ENCODE measurements around the gene OR51B6.
"Not testable (repeated sequence)": the region's sequence is repeated elsewhere in the genome, so short reads cannot be mapped to it uniquely, and the experiment has no call there.

The OR51B6 gene

GRCh38 chr11:5351208-5351607 lies at the start of gene OR51B6:
Gene OR51B6, plus strand, starts transcription at chr11:5351508. Its CDS starts 0 bp downstream, at chr11:5351508.
- H3K9me3 Mint-ChIP-seq, result peaks cover 3% of the 10 kb centered on the region
- peaks cover 14% of the 10 kb centered on the region for H3K27me3 Mint-ChIP-seq
- H3K4me1 Mint-ChIP-seq (ENCODE audit: low read depth), result no peaks in the 10 kb centered on the region
- no peak within 1 kb of the TSS for H3K4me3 Mint-ChIP-seq
- no peak within 1 kb of the TSS for H3K27ac Mint-ChIP-seq
- H3K36me3 Mint-ChIP-seq (ENCODE audit: low read depth), result no peaks in the 10 kb centered on the region

- Mint-ChIP-seq H3K4me3 (no peak within 1 kb of the TSS), H3K9me3 (no peaks in the 10 kb centered on the region), H3K27ac (no peak within 1 kb of the TSS), H3K36me3 (ENCODE audit: low read depth) (no peaks in the 10 kb centered on the region), H3K27me3 (peaks cover 4% of the 10 kb centered on the region), H3K4me1 (ENCODE audit: low read depth) (no peaks in the 10 kb centered on the region)
These were observed 49.5 kb upstream of the OR51B6 start, which contains the start of gene OR51B4 for GRCh38 chr11:5301846-5302245. Gene OR51B4, minus strand, starts transcription at chr11:5301946. Its CDS starts 0 bp downstream, at chr11:5301946.

- no peak overlapping the region for H3K27ac Mint-ChIP-seq
- no peaks in the 10 kb centered on the region for H3K4me1 Mint-ChIP-seq (ENCODE audit: low read depth)
These were observed 47.7 kb upstream of the OR51B6 start for GRCh38 chr11:5303626-5304025.

GRCh38 chr11:5304046-5304445 lies 47.3 kb upstream of the OR51B6 start:
- Mint-ChIP-seq H3K27me3 (peaks cover 4% of the 10 kb centered on the region), H3K4me1 (ENCODE audit: low read depth) (no peaks in the 10 kb centered on the region), H3K4me3 (no peak overlapping the region), H3K27ac (no peak overlapping the region), H3K36me3 (ENCODE audit: low read depth) (no peaks in the 10 kb centered on the region), H3K9me3 (no peaks in the 10 kb centered on the region)

More at GRCh38 chr11:5303626-5304025, 47.7 kb upstream of the OR51B6 start:
- Mint-ChIP-seq H3K4me3 (no peak overlapping the region), H3K27me3 (peaks cover 4% of the 10 kb centered on the region), H3K9me3 (no peaks in the 10 kb centered on the region), H3K36me3 (ENCODE audit: low read depth) (no peaks in the 10 kb centered on the region)

GRCh38 chr11:5307256-5308019 lies 43.9 kb upstream of the OR51B6 start:
- no peaks in the 10 kb centered on the region for H3K9me3 Mint-ChIP-seq
- H3K27ac Mint-ChIP-seq, result no peak overlapping the region
- no peaks in the 10 kb centered on the region for H3K36me3 Mint-ChIP-seq (ENCODE audit: low read depth)
- H3K4me3 Mint-ChIP-seq, result no peak overlapping the region
- peaks cover 4% of the 10 kb centered on the region for H3K27me3 Mint-ChIP-seq
- H3K4me1 Mint-ChIP-seq (ENCODE audit: low read depth), result no peaks in the 10 kb centered on the region

GRCh38 chr11:5310423-5310822 lies 40.9 kb upstream of the OR51B6 start:
- Mint-ChIP-seq H3K4me3 (no peak overlapping the region), H3K4me1 (ENCODE audit: low read depth) (no peaks in the 10 kb centered on the region), H3K27ac (no peak overlapping the region), H3K9me3 (peaks cover 3% of the 10 kb centered on the region), H3K27me3 (no peaks in the 10 kb centered on the region), H3K36me3 (ENCODE audit: low read depth) (no peaks in the 10 kb centered on the region)

GRCh38 chr11:5313326-5314023 lies 37.8 kb upstream of the OR51B6 start:
- not testable (repeated sequence) for H3K36me3 Mint-ChIP-seq (ENCODE audit: low read depth); H3K4me3 Mint-ChIP-seq; H3K4me1 Mint-ChIP-seq (ENCODE audit: low read depth); H3K27me3 Mint-ChIP-seq; H3K27ac Mint-ChIP-seq; H3K9me3 Mint-ChIP-seq

GRCh38 chr11:5317292-5317691 lies 34.0 kb upstream of the OR51B6 start:
- peaks cover 3% of the 10 kb centered on the region for H3K9me3 Mint-ChIP-seq
- no peaks in the 10 kb centered on the region for H3K4me1 Mint-ChIP-seq (ENCODE audit: low read depth)
- H3K4me3 Mint-ChIP-seq, result no peak overlapping the region
- H3K36me3 Mint-ChIP-seq (ENCODE audit: low read depth), result no peaks in the 10 kb centered on the region
- H3K27ac Mint-ChIP-seq, result no peak overlapping the region
- no peaks in the 10 kb centered on the region for H3K27me3 Mint-ChIP-seq

GRCh38 chr11:5324197-5324596 lies 27.1 kb upstream of the OR51B6 start, which contains the start of gene OR51B2:
Gene OR51B2, minus strand, starts transcription at chr11:5324297. Its CDS starts 0 bp downstream, at chr11:5324297.
- no peaks in the 10 kb centered on the region for H3K27me3 Mint-ChIP-seq
- no peaks in the 10 kb centered on the region for H3K36me3 Mint-ChIP-seq (ENCODE audit: low read depth)
- no peak within 1 kb of the TSS for H3K4me3 Mint-ChIP-seq
- no peaks in the 10 kb centered on the region for H3K9me3 Mint-ChIP-seq
- no peaks in the 10 kb centered on the region for H3K4me1 Mint-ChIP-seq (ENCODE audit: low read depth)
- H3K27ac Mint-ChIP-seq, result no peak within 1 kb of the TSS

- Mint-ChIP-seq H3K36me3 (ENCODE audit: low read depth) (no peaks in the 10 kb centered on the region), H3K9me3 (no peaks in the 10 kb centered on the region), H3K4me1 (ENCODE audit: low read depth) (no peaks in the 10 kb centered on the region), H3K27me3 (peaks cover 4% of the 10 kb centered on the region), H3K4me3 (no peak overlapping the region), H3K27ac (no peak overlapping the region)
These were observed 16.1 kb upstream of the OR51B6 start for GRCh38 chr11:5335170-5335569.

GRCh38 chr11:5336331-5336730 lies 15.0 kb upstream of the OR51B6 start:
- Mint-ChIP-seq H3K27ac (no peak overlapping the region), H3K36me3 (ENCODE audit: low read depth) (no peaks in the 10 kb centered on the region), H3K4me3 (no peak overlapping the region), H3K4me1 (ENCODE audit: low read depth) (no peaks in the 10 kb centered on the region), H3K27me3 (peaks cover 7% of the 10 kb centered on the region), H3K9me3 (no peaks in the 10 kb centered on the region)

- H3K27me3 Mint-ChIP-seq; H3K4me1 Mint-ChIP-seq (ENCODE audit: low read depth); H3K36me3 Mint-ChIP-seq (ENCODE audit: low read depth); H3K9me3 Mint-ChIP-seq; H3K27ac Mint-ChIP-seq; H3K4me3 Mint-ChIP-seq: not testable (repeated sequence)
These were observed 14.1 kb upstream of the OR51B6 start for GRCh38 chr11:5337253-5337652.

GRCh38 chr11:5339771-5340322 lies 11.5 kb upstream of the OR51B6 start:
- Mint-ChIP-seq H3K27me3 (peaks cover 7% of the 10 kb centered on the region), H3K9me3 (no peaks in the 10 kb centered on the region), H3K4me1 (ENCODE audit: low read depth) (no peaks in the 10 kb centered on the region), H3K27ac (no peak overlapping the region), H3K36me3 (ENCODE audit: low read depth) (no peaks in the 10 kb centered on the region), H3K4me3 (no peak overlapping the region)

GRCh38 chr11:5343474-5344335 lies 7.6 kb upstream of the OR51B6 start, which contains the start of gene OR51B5:
Gene OR51B5, minus strand, starts transcription at chr11:5343524. Its CDS starts 0 bp downstream, at chr11:5343524.
- Mint-ChIP-seq H3K27ac (no peak within 1 kb of the TSS), H3K36me3 (ENCODE audit: low read depth) (no peaks in the 10 kb centered on the region), H3K4me1 (ENCODE audit: low read depth) (no peaks in the 10 kb centered on the region), H3K27me3 (peaks cover 4% of the 10 kb centered on the region), H3K4me3 (no peak within 1 kb of the TSS), H3K9me3 (no peaks in the 10 kb centered on the region)
